Adrenal gland (tissue), 12 donors: ENCODE measurements around the gene CTRB1. TPM values are rescaled to one million over a fixed set of nuclear protein-coding genes. Genes with fewer than 3 reads are reported as not detected.
A peak's percentile ranks its signal among the peaks of the same experiment; 100 is the strongest.

ENCODE experiments used
- DNase-seq, 7 donors: peaks; one replicate each; pipeline ENCODE4 v3.0.0-alpha.2; 2019 to 2020
- H3K27ac ChIP-seq, 5 donors: fragments of 200-600 bp; sonication (generic) in 4 of 5; 1 replicate in 3 of 5; 2 replicates in 2 of 5; pipeline versions ENCODE4 v1.5.1 to v1.8.0; 2016 to 2020; ENCODE audit warnings: mild to moderate bottlenecking in 1 of 5
- H3K27me3 ChIP-seq: fragments of 200-600 bp; 2 replicates; pipeline ENCODE4 v1.8.0; 2021
- H3K36me3 ChIP-seq, 2 donors: fragments of 200-600 bp; replicated peaks in 1 of 2; 1 replicate in 1 of 2; 2 replicates in 1 of 2; pipeline versions ENCODE4 v1.5.1 to v1.8.0; 2018 to 2022
- H3K4me1 ChIP-seq, 2 donors: fragments of 200-600 bp; replicated peaks in 1 of 2; 1 replicate in 1 of 2; 2 replicates in 1 of 2; pipeline versions ENCODE4 v1.5.1 to v1.8.0; 2018 to 2021
- H3K4me3 ChIP-seq, 4 donors: fragments of 200-600 bp; sonication (generic) in 3 of 4; one replicate each; pipeline ENCODE4 v1.5.1; 2016 to 2018
- H3K9me3 ChIP-seq, 3 donors: fragments of 200-600 bp; sonication (generic) in 1 of 3; replicated peaks in 1 of 3; 1 replicate in 2 of 3; 2 replicates in 1 of 3; pipeline versions ENCODE4 v1.5.1 to v1.8.0; 2016 to 2021
- CTCF ChIP-seq, 6 experiments: fragments of 450-650 bp in 4 of 6; fragments of 200-600 bp in 2 of 6; sonication (generic) in 1 of 6; IDR thresholded peaks; 1 replicate in 5 of 6; 2 replicates in 1 of 6; pipeline versions ENCODE4 v1.5.1 to v1.8.0; 2016 to 2021; ENCODE audit warnings: antibody characterized with exemption in 6 of 6, mild to moderate bottlenecking in 2 of 6, moderate library complexity in 1 of 6
- POLR2A ChIP-seq, 2 donors: fragments of 450-650 bp; IDR thresholded peaks; one replicate each; pipeline ENCODE4 v1.6.1; 2017; ENCODE audit warnings: antibody characterized with exemption in 2 of 2, mild to moderate bottlenecking in 2 of 2, moderate library complexity in 1 of 2
- WGBS, 4 donors: extraction: QIAGEN DNeasy Blood & Tissue Kit in 2 of 4; methylation state at CpG; one replicate each; pipeline versions ENCODE4 v1.1.5 to v1.1.7; 2013 to 2017; 5-methylcytosine and 5-hydroxymethylcytosine counted together
- intact Hi-C, 2 donors: fragments of 100-400 bp; cut with DNase I; formaldehyde crosslinking; loops; one replicate each; pipeline versions ENCODE4 v1.14.1 to v1.15.0; 2022 to 2023
- polyA plus RNA-seq, 3 donors: library from polyadenylated mRNA; stranded (reverse); fragments of 200-250 nt in 2 of 3; fragments of 350-450 nt in 1 of 3; fragmentation: Illumina TruSeq in 1 of 3; extraction: RNeasy Lipid Tissue Mini Kit (QIAGEN cat#74804) in 1 of 3; gene quantifications; one replicate each; pipeline ENCODE4 v1.2.3, GENCODE V29; 2013 to 2014
- total RNA-seq, 9 donors: library from RNA; depleted of rRNA in 4 of 9; stranded (reverse); fragments of >200 nt in 4 of 9; fragments of 120-200 nt in 1 of 9; fragmentation: NEBNext Ultra II Directional in 1 of 9; extraction: Animal tissue kit (Norgen Biotek cat#: 25700) in 1 of 9; gene quantifications; one replicate each; pipeline versions ENCODE4 v1.1.0 to v1.2.4, GENCODE V29; 2013 to 2023
- donor health status: healthy with polysubstance abuse.
- donor health status: Bipolar disorder and iron deficiency.
- donor health status: DM: yes; HTN: yes; CAD: no.
- donor health status: DM: no; HTN: no; CAD: no.
- donor health status: DM: no; HTN: no; CAD: no.
- donor health status: DM: yes; HTN: yes; CAD: no.

Gene CTRB1
- total and polyA plus RNA-seq, 12 donors: 0.67 to 9.9 (median 2.0) TPM; not detected in 3

GRCh38 chr16:75249441-75249840 lies 30.7 kb downstream of the CTRB1 start:
- TF ChIP-seq CTCF (IDR thresholded peaks at IDR 0.05) (no peak), POLR2A (IDR thresholded peaks at IDR 0.05) (no peak)
- 68 to 77% (median 72%) methylated on average over 5 of the region's 5 CpGs for WGBS, 4 donors
- H3K4me3 ChIP-seq: no peak overlapping the region

GRCh38 chr16:75250089-75250808 lies 31.5 kb downstream of the CTRB1 start:
- Histone ChIP-seq H3K9me3 (no peaks in the 10 kb centered on the region), H3K4me3 (peak overlapping the region; percentile 27 to 93 (median 70)), H3K27me3 (no peaks in the 10 kb centered on the region), H3K27ac (peak overlapping the region in 4 of 5 donors; percentile 77 to 96 (median 87)), H3K36me3 (no peaks in the 10 kb centered on the region), H3K4me1 (peaks cover 41 to 92% of the 10 kb centered on the region in 2 donors)
- intact Hi-C loops: no loop called here
- peak in 3 of 7 donors; percentile 55 to 64 (median 62) for DNase-seq
- 1 to 5% (median 4%) methylated on average over 13 to 29 of the region's 29 CpGs for WGBS, 4 donors
- TF ChIP-seq CTCF (IDR thresholded peaks at IDR 0.05) (no peak), POLR2A (IDR thresholded peaks at IDR 0.05) (no peak)

More at GRCh38 chr16:75249441-75249840, 30.7 kb downstream of the CTRB1 start:
- peak overlapping the region in 2 of 5 donors; percentile 94 to 96 for H3K27ac ChIP-seq
- H3K4me1 ChIP-seq: peaks cover 44 to 92% of the 10 kb centered on the region in 2 donors
- no peak for DNase-seq
- no peaks in the 10 kb centered on the region for H3K36me3 ChIP-seq
- no peaks in the 10 kb centered on the region for H3K27me3 ChIP-seq
- intact Hi-C loops: no loop called here
- no peaks in the 10 kb centered on the region for H3K9me3 ChIP-seq

DNA sequence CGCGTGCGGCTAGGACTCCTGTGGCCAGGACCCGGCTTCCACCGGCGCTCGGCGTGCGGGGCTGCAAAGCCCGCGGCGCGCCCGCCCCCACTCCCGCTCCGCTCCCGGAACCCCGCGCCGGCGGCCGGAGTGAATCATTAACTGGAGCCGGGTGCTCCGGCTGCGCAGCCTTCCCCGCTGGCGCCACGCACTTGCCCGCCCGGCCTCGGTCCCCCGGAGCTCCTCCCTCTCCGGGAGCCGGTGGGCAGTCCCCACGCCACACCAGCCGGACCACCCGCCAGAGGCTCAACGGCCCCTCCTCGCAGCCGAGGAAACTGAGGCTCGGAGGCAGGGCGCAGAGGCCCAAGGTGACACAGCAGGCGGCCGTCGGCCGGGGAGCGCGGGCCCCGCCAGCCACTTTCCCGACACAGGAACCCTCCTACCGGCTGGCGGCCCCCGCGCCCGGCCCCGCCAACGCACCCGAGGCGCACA lies 32.1 kb downstream of the CTRB1 start:
- Histone ChIP-seq H3K27me3 (no peaks in the 10 kb centered on the region), H3K27ac (peak overlapping the region in 4 of 5 donors; percentile 77 to 96 (median 87)), H3K4me3 (peak overlapping the region; percentile 27 to 93 (median 70)), H3K36me3 (no peaks in the 10 kb centered on the region), H3K4me1 (peaks cover 41 to 91% of the 10 kb centered on the region in 2 donors), H3K9me3 (no peaks in the 10 kb centered on the region)
- TF ChIP-seq CTCF (IDR thresholded peaks at IDR 0.05): no peak
- peak in 1 of 2 donors; percentile 42 for TF ChIP-seq POLR2A (IDR thresholded peaks at IDR 0.05)
- DNase-seq: peak in 5 of 7 donors; percentile 55 to 61 (median 58)
- WGBS, 4 donors: 1% methylated on average over 40 to 59 of the region's 59 CpGs; no CpG with 5 or more reads in 2 of the 4 donors
- intact Hi-C loops: no loop called here

- 0 to 1% (median 1%) methylated on average over 49 to 84 of the region's 84 CpGs; no CpG with 5 or more reads in 1 of the 4 donors for WGBS, 4 donors
- Histone ChIP-seq H3K27me3 (no peaks in the 10 kb centered on the region), H3K4me1 (peaks cover 47 to 91% of the 10 kb centered on the region in 2 donors), H3K36me3 (no peaks in the 10 kb centered on the region), H3K9me3 (no peaks in the 10 kb centered on the region), H3K27ac (peak within 1 kb of the TSS in 4 of 5 donors; percentile 77 to 96 (median 87)), H3K4me3 (peak within 1 kb of the TSS; percentile 27 to 93 (median 70))
- intact Hi-C loops: no loop called here
- peak; percentile 84 to 93 (median 89) for DNase-seq
- TF ChIP-seq POLR2A (IDR thresholded peaks at IDR 0.05) (peak; percentile 79 to 85), CTCF (IDR thresholded peaks at IDR 0.05) (peak in 1 of 6 experiments; percentile 4)
These were observed 32.7 kb downstream of the CTRB1 start, which contains the start of gene BCAR1 for GRCh38 chr16:75251280-75252048. Gene BCAR1 (minus strand): TSS chr16:75251624. CDS start chr16:75251482, 142 bp downstream.
